Left renal pelvis (tissue), 4 donors: Measurements from ENCODE around the gene ZBTB2. TPM values are rescaled to one million over a fixed set of nuclear protein-coding genes. Genes with fewer than 3 reads are reported as not detected.
"Not testable (repeated sequence)": the region's sequence is repeated elsewhere in the genome, so short reads cannot be mapped to it uniquely, and the experiment has no call there.

Experiments
- DNase-seq, 4 donors: peaks; one replicate each; pipeline ENCODE4 v3.0.0-alpha.2; 2013; ENCODE audit warnings: low read depth in 4 of 4, low spot score in 3 of 4
- polyA plus RNA-seq, 4 donors: library from polyadenylated mRNA; unstranded; fragments of 120-200 nt; gene quantifications; one replicate each; pipeline ENCODE4 v1.2.1, GENCODE V29; 2013; ENCODE audit not compliant: insufficient read length in 4 of 4

Gene ZBTB2
- polyA plus RNA-seq, 4 donors = 16.4 to 21.4 (median 17.5) TPM

DNA sequence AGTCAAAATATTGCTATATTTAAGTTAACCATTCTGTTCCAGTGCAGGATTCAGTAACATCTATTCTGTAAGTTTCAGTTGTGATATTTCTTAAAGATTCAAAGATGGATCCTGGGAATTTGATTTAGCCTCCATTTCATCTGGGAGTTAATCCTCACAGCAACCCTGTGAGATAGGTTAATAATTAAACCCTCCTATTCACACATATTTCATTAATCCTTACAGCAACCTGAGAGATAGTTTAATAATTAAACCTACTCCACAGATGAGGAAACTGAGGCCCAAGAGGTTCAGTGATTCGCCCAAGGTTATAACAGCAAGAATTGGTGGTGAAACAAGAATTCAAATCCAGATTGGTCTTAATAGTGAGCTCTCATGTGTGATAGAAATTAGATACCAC is 10.9 kb upstream of the ZBTB2 start:
- no peak for DNase-seq

GRCh38 chr6:151400473-151400872 is 9.1 kb upstream of the ZBTB2 start:
- no peak for DNase-seq

DNA sequence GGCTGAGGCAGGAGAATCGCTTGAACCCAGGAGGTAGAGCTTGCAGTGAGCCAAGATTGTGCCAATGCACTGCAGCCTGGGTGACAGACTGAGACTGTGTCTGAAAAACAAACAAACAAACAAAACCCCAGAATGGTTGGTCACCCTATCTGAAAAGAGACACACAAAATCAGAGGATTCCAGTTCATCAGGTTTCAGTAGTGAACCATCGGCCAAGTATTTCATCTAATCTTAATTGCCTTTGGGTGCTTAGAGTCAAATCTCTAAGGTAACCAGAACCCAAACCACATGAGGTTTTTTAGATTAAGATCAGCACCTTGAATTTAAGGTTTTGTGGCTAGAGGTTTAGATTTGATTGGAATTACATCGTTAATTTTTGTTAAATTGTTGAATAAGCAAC is 8.3 kb upstream of the ZBTB2 start:
- no peak for DNase-seq

DNA sequence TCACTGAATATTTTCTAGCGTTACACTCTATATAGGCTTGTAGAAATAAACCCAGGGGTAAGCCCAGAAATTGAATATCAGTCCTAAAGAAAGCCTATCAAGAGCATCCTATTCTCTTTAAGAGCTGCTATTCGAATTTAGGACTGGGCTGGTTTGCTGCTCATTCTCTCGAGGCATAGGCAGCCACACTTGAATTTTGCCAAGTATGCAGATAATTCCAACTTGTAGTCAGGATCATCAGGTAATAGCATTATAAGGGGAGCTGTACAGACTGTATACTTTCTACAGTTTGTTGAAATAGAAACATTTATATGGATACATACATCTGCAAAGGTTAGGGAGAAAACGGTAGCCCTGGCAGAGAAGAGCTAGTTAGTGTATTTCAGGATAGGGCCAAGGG is 2.1 kb upstream of the ZBTB2 start:
- no peak for DNase-seq

- no peak for DNase-seq
Measured at GRCh38 chr6:151392427-151392826, 1.1 kb upstream of the ZBTB2 start.

DNA sequence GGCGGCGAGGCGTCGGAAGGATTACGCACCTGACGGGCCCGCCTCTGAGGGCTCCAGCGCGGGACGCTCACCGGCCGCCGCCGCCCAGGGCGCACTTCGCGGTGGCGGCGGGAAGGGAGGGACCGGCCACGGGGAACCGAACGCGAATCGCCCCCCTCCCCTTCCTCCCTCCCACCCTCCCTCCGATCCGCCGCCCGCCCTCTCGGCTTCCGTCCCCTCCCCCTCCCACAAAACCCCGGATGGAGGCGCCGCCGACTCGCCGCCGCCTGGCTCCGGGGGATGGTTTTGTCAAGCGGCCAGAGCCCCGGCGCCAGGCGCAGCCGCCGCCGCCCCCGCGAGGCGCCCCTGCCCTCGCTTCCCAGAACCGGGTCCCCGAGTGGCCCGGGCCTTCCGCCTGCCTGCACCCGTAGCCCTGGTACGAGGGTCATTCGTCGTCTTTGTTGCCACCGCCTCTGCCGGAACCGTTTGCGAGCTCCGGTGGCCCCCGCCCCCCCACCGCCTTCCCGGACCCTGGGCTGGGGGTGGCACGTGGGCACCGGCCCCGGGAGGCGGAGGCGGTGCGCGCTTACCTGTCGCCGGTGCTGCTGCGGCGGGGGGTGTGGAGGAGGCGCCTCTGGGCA is 398 bp downstream of the ZBTB2 start:
- DNase-seq = peak; percentile 46 to 64 (median 53)

DNA sequence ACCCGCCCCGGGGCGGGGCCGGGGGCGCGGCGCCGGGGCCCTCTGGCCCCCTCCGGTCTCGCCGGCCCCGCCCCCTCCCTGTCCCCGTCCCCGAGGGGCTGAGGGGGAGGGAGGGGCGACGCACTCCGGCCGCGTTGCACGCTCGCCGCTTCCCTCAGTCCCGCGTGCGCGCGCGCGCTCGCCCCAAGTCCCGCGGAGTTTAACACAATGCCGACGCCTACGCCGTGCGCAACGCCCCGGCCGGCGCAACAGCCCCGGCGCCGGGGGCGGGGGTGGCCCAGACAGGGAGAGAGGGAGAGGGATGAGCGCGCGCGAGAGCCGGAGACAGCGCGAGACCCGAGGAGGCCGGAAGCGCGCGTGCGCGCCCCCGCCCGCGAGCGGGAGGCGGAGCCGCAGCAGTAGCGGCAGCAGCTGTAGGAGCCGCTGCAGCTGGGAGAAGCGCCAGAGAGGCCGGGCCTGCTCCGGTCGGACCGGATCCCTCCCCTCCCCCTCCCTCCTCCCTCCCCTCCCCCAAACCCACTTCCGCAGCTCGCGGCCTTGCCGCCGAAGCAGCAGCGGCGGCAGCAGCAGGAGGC is 996 bp downstream of the ZBTB2 start:
- peak; percentile 98 to 99 (median 98) for DNase-seq

DNA sequence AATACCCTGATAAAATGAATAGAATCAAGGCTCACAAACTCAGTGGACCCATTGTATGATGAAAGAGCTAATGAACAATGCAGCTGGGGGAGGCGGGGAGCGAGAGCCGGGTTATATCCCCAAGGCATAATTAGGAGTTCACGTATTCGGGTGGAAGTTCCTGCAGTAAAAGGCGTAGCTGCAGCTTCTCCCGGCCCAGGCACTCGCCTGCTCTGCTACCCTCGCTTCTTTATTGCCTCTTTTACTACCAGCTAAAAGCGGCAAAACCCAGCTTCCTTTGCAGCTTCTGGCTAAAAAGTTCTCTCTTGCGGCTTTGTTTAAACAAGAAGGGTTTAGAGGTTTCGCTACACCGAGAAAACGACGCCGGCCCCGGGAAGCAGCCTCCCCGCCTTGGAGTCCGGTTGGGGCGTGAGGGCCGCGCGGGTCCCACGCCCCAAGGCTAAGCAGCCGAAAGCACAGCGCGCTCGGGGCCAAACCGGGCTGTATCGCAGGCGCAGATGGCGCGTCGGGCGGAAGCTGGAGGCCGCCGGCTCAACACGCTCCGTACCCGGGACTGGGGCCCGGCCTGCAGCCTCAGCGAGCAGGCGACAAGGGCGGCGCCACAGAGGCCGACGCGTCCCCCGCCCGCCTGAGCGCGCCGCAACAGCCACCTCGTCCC is 1.6 kb downstream of the ZBTB2 start:
- DNase-seq = peak; percentile 43 to 54 (median 46)

- DNase-seq = peak in 1 of 4 donors; percentile 12
Measured at GRCh38 chr6:151388997-151389617, 2.3 kb downstream of the ZBTB2 start.

DNA sequence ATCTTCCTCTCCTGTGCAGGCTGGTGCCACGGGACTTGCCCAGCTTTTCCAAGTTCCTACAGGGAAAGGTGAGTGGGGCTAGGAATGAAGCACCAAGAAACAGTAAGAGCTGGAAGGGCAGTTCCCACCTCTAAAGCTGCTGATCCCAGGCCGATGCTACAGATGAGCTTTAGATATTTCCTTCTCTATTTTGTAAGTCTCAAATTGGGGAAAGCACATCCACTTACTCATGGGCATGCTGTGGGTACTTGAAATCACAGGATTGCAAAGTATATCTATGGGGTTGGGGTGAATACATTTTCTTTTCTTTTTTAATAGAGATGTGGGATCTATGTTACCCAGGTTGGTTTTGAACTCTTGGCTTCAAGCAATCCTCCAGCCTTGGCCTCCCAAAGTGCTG is 3.1 kb downstream of the ZBTB2 start:
- no peak for DNase-seq

DNA sequence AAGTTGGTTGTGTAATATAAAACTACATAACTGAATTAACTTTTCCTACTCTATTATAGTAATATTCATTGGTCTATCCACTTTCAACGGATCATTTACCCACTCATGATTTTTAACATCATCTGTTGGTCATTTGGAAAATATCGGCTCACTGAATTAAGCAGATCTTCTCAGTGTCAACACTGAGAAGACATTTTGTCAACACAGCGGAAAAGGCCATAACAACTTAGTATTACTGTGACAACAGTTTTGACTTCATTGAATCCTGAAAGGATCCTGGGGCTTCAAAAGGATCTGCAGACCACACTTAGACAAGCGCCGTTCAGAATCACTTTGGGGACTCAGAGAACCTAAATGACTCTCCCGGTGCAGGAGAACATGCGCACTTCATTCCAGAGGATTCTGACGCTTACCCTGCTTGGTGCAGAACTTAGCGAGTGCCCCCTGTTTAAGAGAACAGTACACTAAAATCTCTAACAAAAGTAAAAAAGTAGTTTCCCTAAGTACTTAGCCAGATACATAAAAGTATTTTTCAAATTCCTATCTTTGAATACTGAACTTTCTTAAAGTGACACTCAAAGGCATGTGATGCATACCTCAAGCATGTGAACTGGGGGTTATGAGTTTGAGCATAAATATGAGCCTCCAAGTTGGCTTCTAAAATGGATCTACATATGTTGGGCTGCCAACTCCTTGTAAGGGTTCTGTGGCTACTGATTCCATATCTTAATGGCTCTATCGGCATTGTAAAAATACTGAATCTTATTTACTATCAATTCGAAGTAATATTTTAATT is 4.0 kb downstream of the ZBTB2 start:
- DNase-seq = no peak

DNA sequence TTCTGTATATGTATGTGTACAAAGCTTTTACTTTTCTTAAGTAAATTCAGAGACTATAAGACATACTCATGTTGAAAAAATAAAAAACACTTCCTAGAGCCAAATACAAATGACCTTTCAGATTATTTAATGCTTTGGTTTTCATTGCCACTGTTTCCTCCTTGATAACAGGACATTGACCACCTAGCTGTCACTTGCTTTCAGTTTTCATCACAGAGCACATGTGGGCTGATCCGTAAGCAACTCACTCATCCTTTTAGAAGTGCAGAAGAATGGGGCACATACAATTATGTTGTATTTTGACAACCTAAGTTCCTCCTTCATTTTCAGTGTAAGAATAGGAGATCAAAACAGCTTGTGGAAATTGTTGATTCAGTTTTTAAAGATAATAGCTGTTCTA is 6.2 kb downstream of the ZBTB2 start:
- DNase-seq = no peak

DNA sequence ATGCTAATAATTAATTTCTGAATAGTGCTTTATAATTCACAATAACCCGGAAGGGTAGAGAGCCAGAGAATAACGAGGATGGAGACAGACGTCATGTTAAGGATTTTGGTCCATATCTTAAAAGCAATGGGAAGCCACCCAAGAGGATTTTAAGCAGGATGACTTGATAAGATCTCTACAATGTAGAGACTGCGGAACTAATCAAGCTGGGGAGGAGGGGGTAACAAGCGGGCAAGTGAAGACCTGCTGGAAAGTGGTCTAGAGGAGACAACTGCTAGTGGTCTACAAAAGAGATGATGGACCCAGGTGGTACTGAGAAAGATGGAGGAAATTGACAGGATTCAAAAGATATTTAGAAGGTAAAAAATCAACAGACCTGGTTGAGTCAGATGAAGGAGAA is 7.2 kb downstream of the ZBTB2 start:
- DNase-seq = no peak

GRCh38 chr6:151382631-151383030 is 8.7 kb downstream of the ZBTB2 start:
- DNase-seq = not testable (repeated sequence)

GRCh38 chr6:151381722-151382121 is 9.6 kb downstream of the ZBTB2 start:
- DNase-seq = no peak

GRCh38 chr6:151380848-151381205 is 10.5 kb downstream of the ZBTB2 start:
- DNase-seq = no peak

GRCh38 chr6:151379933-151380847 is 11.2 kb downstream of the ZBTB2 start:
- no peak for DNase-seq

- no peak for DNase-seq
Measured at GRCh38 chr6:151377095-151377494, 14.3 kb downstream of the ZBTB2 start.

GRCh38 chr6:151376440-151376839 is 14.9 kb downstream of the ZBTB2 start:
- no peak for DNase-seq

GRCh38 chr6:151375833-151376232 is 15.5 kb downstream of the ZBTB2 start:
- DNase-seq = no peak
